Measurements from ENCODE around the gene PGAP3.

PGAP3 gene

GRCh38 chr17:39719563-39720355, 31.9 kb upstream of the PGAP3 start:
- Histone ChIP-seq H3K27ac (no peak overlapping the region), H3K4me3 (no peak overlapping the region)
- no peak for TF ChIP-seq CTCF (IDR thresholded peaks at IDR 0.05)
- DNase-seq (ENCODE audit: low spot score): no peak

GRCh38 chr17:39717660-39718059, 29.8 kb upstream of the PGAP3 start:
- DNase-seq (ENCODE audit: low spot score): no peak
- TF ChIP-seq CTCF (IDR thresholded peaks at IDR 0.05): no peak
- no peak overlapping the region for H3K27ac ChIP-seq
- H3K4me3 ChIP-seq: no peak overlapping the region

- Histone ChIP-seq H3K27ac (no peak overlapping the region), H3K4me3 (no peak overlapping the region)
- DNase-seq (ENCODE audit: low spot score): no peak
- TF ChIP-seq CTCF (IDR thresholded peaks at IDR 0.05): no peak
These were observed 29.2 kb upstream of the PGAP3 start for GRCh38 chr17:39716879-39717536.

GRCh38 chr17:39716073-39716818, 28.4 kb upstream of the PGAP3 start:
- no peak for TF ChIP-seq CTCF (IDR thresholded peaks at IDR 0.05)
- DNase-seq (ENCODE audit: low spot score): no peak

GRCh38 chr17:39715375-39716072, 27.7 kb upstream of the PGAP3 start:
- no peak for DNase-seq (ENCODE audit: low spot score)

More at GRCh38 chr17:39716073-39716818, 28.4 kb upstream of the PGAP3 start:
- H3K27ac ChIP-seq: no peak overlapping the region
- no peak overlapping the region for H3K4me3 ChIP-seq

More at GRCh38 chr17:39715375-39716072, 27.7 kb upstream of the PGAP3 start:
- TF ChIP-seq CTCF (IDR thresholded peaks at IDR 0.05): no peak
- Histone ChIP-seq H3K4me3 (no peak overlapping the region), H3K27ac (no peak overlapping the region)

All from coronary artery (tissue), 2 donors.